Epithelial cell of proximal tubule (primary cell): Measurements from ENCODE around the gene HOXD11. TPM values are rescaled to one million over a fixed set of nuclear protein-coding genes. Genes with fewer than 3 reads are reported as not detected.

Experiments used
- DNase-seq: peaks from one replicate; pipeline ENCODE4 v3.0.0-alpha.2; 2011; ENCODE audit warnings: low read depth
- H3K4me3 ChIP-seq: 2 replicates; pipeline ENCODE4 v1.5.1; 2011; ENCODE audit warnings: low read depth, mild to moderate bottlenecking, low read length
- total RNA-seq: library from RNA; depleted of rRNA; stranded (reverse); fragments of >200 nt; gene quantifications from 2 replicates; pipeline ENCODE4 v1.2.3, GENCODE V29; 2015
- TF ChIP-seq, protein P1 (sequence below): conservative IDR thresholded peaks from 2 replicates; pipeline ENCODE4 v1.5.1; 2012; ENCODE audit warnings: low read depth, mild to moderate bottlenecking, low read length

The HOXD11 gene
- total RNA-seq, 1 donor from 2014 or later: 25.1 TPM

DNA sequence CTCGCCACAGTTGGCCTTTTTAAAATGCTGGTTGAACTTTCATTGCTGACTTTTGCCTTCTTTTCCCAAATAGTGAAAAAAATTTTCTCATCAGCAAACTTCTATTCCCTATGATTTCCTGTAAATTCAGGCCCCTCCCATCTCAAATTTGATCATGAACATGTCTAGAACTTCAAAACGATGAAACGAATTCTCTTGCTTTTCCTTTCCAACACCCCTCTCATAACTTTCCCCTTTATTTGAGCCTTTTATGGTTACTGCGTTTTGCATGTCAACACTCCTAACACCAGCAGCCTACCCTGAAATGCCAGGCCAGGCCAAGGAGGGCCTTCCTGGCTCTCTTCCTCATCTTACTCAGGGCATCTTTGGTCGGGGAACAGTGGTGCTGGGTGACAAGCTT, 16.2 kb upstream of the HOXD11 start:
- no peak overlapping the region for H3K4me3 ChIP-seq
- TF ChIP-seq, protein P1, sequence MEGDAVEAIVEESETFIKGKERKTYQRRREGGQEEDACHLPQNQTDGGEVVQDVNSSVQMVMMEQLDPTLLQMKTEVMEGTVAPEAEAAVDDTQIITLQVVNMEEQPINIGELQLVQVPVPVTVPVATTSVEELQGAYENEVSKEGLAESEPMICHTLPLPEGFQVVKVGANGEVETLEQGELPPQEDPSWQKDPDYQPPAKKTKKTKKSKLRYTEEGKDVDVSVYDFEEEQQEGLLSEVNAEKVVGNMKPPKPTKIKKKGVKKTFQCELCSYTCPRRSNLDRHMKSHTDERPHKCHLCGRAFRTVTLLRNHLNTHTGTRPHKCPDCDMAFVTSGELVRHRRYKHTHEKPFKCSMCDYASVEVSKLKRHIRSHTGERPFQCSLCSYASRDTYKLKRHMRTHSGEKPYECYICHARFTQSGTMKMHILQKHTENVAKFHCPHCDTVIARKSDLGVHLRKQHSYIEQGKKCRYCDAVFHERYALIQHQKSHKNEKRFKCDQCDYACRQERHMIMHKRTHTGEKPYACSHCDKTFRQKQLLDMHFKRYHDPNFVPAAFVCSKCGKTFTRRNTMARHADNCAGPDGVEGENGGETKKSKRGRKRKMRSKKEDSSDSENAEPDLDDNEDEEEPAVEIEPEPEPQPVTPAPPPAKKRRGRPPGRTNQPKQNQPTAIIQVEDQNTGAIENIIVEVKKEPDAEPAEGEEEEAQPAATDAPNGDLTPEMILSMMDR: no peak
- DNase-seq: no peak

DNA sequence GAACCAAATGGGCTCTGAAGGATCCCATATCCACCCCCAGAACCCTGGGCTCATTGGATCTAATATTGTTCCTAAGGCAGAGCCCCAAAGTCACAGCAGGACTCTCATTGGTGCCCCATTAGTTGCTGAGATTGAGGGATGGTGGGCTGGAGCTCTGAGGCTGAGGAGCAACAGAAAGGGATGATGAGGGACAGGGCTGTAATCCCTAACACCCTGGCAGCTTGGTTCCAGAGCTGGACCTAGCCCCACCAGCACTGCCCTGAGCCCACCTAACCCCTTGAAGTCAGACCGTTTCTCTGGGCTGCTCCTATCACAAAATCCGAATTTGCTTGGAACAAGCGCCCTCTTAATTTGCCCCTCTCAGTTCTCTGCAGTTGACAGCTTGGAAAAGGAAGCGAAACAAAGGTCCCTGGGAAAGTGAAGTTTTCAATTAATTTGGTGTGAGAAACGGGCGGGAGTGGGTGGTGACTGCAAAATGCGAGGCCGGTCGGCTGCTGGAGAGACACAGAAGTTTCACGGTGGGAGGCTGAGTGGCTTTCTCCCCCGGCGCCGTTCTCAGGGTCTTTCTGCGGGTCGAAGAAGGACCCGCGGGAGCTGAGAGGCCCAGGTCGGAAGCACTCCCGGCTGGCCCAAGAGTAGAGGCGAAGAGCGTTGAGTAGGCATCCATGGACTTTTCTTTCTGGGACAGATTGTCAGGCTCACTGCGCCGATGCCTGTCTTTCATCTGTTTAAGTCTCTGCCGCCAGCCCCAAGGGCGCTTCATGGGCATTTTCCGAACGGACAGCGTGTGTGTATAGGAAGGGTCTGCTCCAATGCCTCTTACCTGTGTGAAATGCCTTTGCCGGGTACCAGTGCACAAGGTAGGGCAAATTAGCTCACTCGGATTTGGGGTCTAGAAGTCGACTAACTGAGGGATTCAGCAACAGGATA, 15.5 kb upstream of the HOXD11 start:
- DNase-seq: no peak
- H3K4me3 ChIP-seq: no peak overlapping the region
- TF ChIP-seq, protein P1: no peak

DNA sequence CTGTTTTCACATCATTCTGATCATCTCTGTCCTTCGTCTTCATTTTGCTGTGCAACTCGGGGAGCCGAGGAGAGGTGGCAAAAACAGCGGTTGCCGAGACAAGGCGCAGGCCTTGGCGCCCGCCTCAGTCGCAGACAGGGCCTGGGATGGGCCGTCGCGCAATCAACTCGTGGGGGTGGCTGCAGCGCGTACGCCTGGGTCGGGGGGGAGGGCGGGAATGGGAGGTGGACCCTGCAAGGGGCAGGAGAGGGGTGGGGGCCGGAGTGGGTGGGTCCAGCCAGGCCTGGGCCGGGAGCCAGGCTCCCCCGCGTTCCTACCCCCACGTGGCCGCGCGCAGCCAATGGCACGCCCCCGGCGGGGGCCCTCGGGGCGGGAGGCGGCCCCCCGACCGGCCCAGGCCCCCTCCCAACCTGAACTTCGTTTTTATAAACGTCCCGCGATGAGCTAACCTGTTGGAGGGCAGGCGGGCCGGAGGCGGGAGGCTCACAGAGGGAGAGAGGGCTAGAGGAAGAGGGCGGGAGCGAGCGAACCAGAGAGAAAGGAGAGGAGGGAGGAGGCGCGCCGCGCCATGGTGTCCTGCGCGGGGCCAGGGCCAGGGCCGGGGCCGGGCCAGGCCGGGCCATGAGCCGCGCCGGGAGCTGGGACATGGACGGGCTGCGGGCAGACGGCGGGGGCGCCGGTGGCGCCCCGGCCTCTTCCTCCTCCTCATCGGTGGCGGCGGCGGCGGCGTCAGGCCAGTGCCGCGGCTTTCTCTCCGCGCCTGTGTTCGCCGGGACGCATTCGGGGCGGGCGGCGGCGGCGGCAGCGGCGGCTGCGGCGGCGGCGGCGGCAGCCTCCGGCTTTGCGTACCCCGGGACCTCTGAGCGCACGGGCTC, 14.6 kb upstream of the HOXD11 start, which contains the start of gene HOXD13:
Gene HOXD13 (plus strand): TSS at position 452 of the 875 bp plus-strand sequence. CDS start 170 bp downstream, at position 622.
- TF ChIP-seq, protein P1: no peak
- DNase-seq: no peak
- no peak within 1 kb of the TSS for H3K4me3 ChIP-seq

DNA sequence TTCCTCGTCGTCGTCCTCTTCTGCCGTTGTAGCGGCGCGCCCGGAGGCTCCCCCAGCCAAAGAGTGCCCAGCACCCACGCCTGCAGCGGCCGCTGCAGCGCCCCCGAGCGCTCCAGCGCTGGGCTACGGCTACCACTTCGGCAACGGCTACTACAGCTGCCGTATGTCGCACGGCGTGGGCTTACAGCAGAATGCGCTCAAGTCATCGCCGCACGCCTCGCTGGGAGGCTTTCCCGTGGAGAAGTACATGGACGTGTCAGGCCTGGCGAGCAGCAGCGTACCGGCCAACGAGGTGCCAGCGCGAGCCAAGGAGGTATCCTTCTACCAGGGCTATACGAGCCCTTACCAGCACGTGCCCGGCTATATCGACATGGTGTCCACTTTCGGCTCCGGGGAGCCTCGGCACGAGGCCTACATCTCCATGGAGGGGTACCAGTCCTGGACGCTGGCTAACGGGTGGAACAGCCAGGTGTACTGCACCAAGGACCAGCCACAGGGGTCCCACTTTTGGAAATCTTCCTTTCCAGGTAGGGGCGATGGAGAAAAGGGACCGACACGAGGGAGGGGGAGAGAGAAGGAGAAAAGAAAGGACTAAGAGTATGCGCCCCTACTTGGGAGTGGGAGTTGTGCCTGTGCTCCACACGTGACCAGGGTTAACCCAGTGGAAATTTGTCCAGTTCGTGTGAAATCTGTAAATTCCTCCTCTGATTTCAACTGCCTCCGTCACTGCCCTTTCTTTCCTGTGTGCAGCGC, 13.8 kb upstream of the HOXD11 start:
- H3K4me3 ChIP-seq: no peak overlapping the region
- no peak for DNase-seq
- TF ChIP-seq, protein P1: no peak

DNA sequence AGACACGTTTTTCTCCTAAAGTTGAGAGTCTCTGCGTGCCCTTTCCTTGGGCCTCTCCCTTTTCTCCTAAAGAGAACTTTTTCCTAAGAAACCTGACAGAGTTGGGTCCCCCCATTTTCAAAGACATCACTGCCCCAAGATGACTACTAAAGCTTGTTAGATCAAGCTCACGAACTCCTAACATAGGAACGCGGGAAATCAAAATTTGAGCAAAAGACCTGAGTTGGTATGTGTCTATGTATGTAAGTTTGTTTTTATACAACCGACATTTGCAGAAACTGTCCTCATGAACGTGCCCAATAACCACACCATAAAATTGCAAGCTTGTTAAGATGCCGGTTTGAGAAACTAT, 13.2 kb upstream of the HOXD11 start:
- TF ChIP-seq, protein P1: no peak
- no peak for DNase-seq
- H3K4me3 ChIP-seq: no peak overlapping the region

DNA sequence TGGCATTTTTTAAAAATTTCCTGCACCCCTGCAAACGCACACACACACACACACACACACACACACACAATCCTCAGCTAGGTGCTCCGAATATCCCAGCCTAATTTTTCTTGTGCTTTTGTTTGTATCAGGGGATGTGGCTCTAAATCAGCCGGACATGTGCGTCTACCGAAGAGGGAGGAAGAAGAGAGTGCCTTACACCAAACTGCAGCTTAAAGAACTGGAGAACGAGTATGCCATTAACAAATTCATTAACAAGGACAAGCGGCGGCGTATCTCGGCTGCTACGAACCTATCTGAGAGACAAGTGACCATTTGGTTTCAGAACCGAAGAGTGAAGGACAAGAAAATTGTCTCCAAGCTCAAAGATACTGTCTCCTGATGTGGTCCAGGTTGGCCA, 12.7 kb upstream of the HOXD11 start:
- DNase-seq: no peak
- TF ChIP-seq, protein P1: no peak
- H3K4me3 ChIP-seq: no peak overlapping the region
